ENCODE data around the gene LCP2. TPM values are rescaled to one million over a fixed set of nuclear protein-coding genes. Genes with fewer than 3 reads are reported as not detected.

LCP2 gene
- polyA plus RNA-seq, 2 of the 4 experiments (the other 2 are of a cell fraction), result not detected

GRCh38 chr5:170252109-170252508 is 45.5 kb downstream of the LCP2 start:
- CTCF ChIA-PET, result interaction anchor here (2.6 to 3.1 kb wide), 2 partner anchors 15 to 26 kb away, joined by 9 to 12 read pairs; no protein-coding TSS in a partner anchor
- TF ChIP-seq E2F6 (IDR thresholded peaks at IDR 0.05; ENCODE audit: borderline replicate concordance, low read depth), result no peak
- TF ChIP-seq HOXB5 (CRISPR knock-in tag; IDR thresholded peaks at IDR 0.05), result no peak
- no peak for TF ChIP-seq TFCP2L1 (CRISPR knock-in tag; IDR thresholded peaks at IDR 0.05)
- no peak for TF ChIP-seq EHF (CRISPR knock-in tag; IDR thresholded peaks at IDR 0.05)
- no peak for TF ChIP-seq CHD2 (IDR thresholded peaks at IDR 0.05; ENCODE audit: low read length, partially characterized antibody)
- no peak for TF ChIP-seq NFE2L2 (conservative IDR thresholded peaks at IDR 0.05; ENCODE audit: low read length)
- no peak for TF ChIP-seq PBX3 (IDR thresholded peaks at IDR 0.05)
- no peak for TF ChIP-seq CBX8 (IDR thresholded peaks at IDR 0.05)
- TF ChIP-seq KDM1A (IDR thresholded peaks at IDR 0.05; ENCODE audit: low read depth), result no peak
- Histone ChIP-seq H3K4me3 (no peak overlapping the region), H3K27ac (no peak overlapping the region), H3K4me2 (no peak overlapping the region), H3K9me3 (no peaks in the 10 kb centered on the region), H3K4me1 (no peaks in the 10 kb centered on the region)
- FAIRE-seq (no peak), ATAC-seq (no peak), DNase-seq (ENCODE audit: low read depth in 1 of 2, low spot score in 1 of 2) (no peak)
- 4% methylated on average over 3 of the region's 3 CpGs for WGBS (ENCODE audit: missing lambda C conversion rate)
- POLR2A ChIA-PET, result no interaction called here

GRCh38 chr5:170251462-170251861 is 46.1 kb downstream of the LCP2 start:
- ATAC-seq (no peak), FAIRE-seq (no peak), DNase-seq (ENCODE audit: low read depth in 1 of 2, low spot score in 1 of 2) (no peak)
- Histone ChIP-seq H3K27ac (no peak overlapping the region), H3K9me3 (no peaks in the 10 kb centered on the region), H3K4me1 (no peaks in the 10 kb centered on the region), H3K4me3 (no peak overlapping the region), H3K4me2 (no peak overlapping the region)
- TF ChIP-seq EHF (CRISPR knock-in tag; IDR thresholded peaks at IDR 0.05) (no peak), ZNF302 (CRISPR knock-in tag; IDR thresholded peaks at IDR 0.05) (no peak), TFCP2L1 (CRISPR knock-in tag; IDR thresholded peaks at IDR 0.05) (no peak), HOXB5 (CRISPR knock-in tag; IDR thresholded peaks at IDR 0.05) (no peak), CBX2 (IDR thresholded peaks at IDR 0.05; ENCODE audit: borderline replicate concordance, low read depth) (no peak), SREBF2 (IDR thresholded peaks at IDR 0.05) (no peak), JUN (IDR thresholded peaks at IDR 0.05) (no peak), MAX (IDR thresholded peaks at IDR 0.05) (no peak), USF2 (IDR thresholded peaks at IDR 0.05) (no peak), NR3C1 (IDR thresholded peaks at IDR 0.05) (no peak), TP53 (CRISPR knock-in tag; IDR thresholded peaks at IDR 0.05) (no peak), CEBPB (IDR thresholded peaks at IDR 0.05) (no peak), CHD4 (IDR thresholded peaks at IDR 0.05; ENCODE audit: borderline replicate concordance) (no peak), FOSL2 (IDR thresholded peaks at IDR 0.05) (no peak), FOSL2 (CRISPR knock-in tag; IDR thresholded peaks at IDR 0.05) (no peak), RAD21 (conservative IDR thresholded peaks at IDR 0.05 in 1 of 2, IDR thresholded peaks at IDR 0.05 in 1 of 2) (no peak)
- TF ChIP-seq, protein P1, sequence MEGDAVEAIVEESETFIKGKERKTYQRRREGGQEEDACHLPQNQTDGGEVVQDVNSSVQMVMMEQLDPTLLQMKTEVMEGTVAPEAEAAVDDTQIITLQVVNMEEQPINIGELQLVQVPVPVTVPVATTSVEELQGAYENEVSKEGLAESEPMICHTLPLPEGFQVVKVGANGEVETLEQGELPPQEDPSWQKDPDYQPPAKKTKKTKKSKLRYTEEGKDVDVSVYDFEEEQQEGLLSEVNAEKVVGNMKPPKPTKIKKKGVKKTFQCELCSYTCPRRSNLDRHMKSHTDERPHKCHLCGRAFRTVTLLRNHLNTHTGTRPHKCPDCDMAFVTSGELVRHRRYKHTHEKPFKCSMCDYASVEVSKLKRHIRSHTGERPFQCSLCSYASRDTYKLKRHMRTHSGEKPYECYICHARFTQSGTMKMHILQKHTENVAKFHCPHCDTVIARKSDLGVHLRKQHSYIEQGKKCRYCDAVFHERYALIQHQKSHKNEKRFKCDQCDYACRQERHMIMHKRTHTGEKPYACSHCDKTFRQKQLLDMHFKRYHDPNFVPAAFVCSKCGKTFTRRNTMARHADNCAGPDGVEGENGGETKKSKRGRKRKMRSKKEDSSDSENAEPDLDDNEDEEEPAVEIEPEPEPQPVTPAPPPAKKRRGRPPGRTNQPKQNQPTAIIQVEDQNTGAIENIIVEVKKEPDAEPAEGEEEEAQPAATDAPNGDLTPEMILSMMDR (IDR thresholded peaks at IDR 0.05), result no peak
- 24% methylated on average over 2 of the region's 2 CpGs for WGBS (ENCODE audit: missing lambda C conversion rate)
- POLR2A ChIA-PET, result no interaction called here
- CTCF ChIA-PET, result interaction anchor here (2.6 to 3.1 kb wide), 2 partner anchors 15 to 26 kb away, joined by 9 to 12 read pairs; no protein-coding TSS in a partner anchor

Data from A549 (cell line).